Spleen (tissue), 7 donors: ENCODE measurements around the gene TRPM1.

Experiments used
- CTCF ChIP-seq, 11 experiments: fragments of 200-600 bp in 7 of 11; fragments of 450-650 bp in 4 of 11; sonication (generic) in 4 of 11; IDR thresholded peaks in 8 of 11; conservative IDR thresholded peaks in 3 of 11; 1 replicate in 7 of 11; 2 replicates in 4 of 11; pipeline versions ENCODE4 v1.4.0 to v1.8.0; 2016 to 2021; ENCODE audit warnings: antibody characterized with exemption in 11 of 11, inconsistent platforms in 4 of 11, mild to moderate bottlenecking in 1 of 11
- POLR2A ChIP-seq, 3 donors: fragments of 450-650 bp; IDR thresholded peaks; one replicate each; pipeline ENCODE4 v1.5.1; 2017; ENCODE audit warnings: antibody characterized with exemption in 3 of 3, mild to moderate bottlenecking in 1 of 3
- POLR2AphosphoS5 ChIP-seq, 3 donors: sonication (generic); formaldehyde crosslinking; IDR thresholded peaks; one replicate each; pipeline ENCODE4 v1.5.1; 2017; ENCODE audit warnings: antibody characterized with exemption in 3 of 3
- donor health status: DM: no; HTN: no; CAD: no; lungs with moderate emphysema.
- donor health status: DM: no; HTN: no; CAD: no.
- donor health status: DM: no; HTN: no; CAD: no.

- TF ChIP-seq POLR2A (IDR thresholded peaks at IDR 0.05) = no peak
- TF ChIP-seq CTCF (IDR thresholded peaks at IDR 0.05 in 8 of 11, conservative IDR thresholded peaks at IDR 0.05 in 3 of 11) = no peak
- no peak for TF ChIP-seq POLR2AphosphoS5 (IDR thresholded peaks at IDR 0.05)
Observed at GRCh38 chr15:31096563-31096962, 5.0 kb downstream of the TRPM1 start.
